SH-SY5Y (cell line): ENCODE results near the gene FAM89A.

Source experiments
- GATA2 ChIP-seq: IDR thresholded peaks from 2 replicates; pipeline ENCODE4 v1.6.1; 2011; ENCODE audit warnings: mild to moderate bottlenecking, low read depth, low read length
- GATA3 ChIP-seq: IDR thresholded peaks from 2 replicates; pipeline ENCODE4 v1.6.1; 2011; ENCODE audit warnings: low read depth, mild to moderate bottlenecking, low read length, moderate library complexity

DNA sequence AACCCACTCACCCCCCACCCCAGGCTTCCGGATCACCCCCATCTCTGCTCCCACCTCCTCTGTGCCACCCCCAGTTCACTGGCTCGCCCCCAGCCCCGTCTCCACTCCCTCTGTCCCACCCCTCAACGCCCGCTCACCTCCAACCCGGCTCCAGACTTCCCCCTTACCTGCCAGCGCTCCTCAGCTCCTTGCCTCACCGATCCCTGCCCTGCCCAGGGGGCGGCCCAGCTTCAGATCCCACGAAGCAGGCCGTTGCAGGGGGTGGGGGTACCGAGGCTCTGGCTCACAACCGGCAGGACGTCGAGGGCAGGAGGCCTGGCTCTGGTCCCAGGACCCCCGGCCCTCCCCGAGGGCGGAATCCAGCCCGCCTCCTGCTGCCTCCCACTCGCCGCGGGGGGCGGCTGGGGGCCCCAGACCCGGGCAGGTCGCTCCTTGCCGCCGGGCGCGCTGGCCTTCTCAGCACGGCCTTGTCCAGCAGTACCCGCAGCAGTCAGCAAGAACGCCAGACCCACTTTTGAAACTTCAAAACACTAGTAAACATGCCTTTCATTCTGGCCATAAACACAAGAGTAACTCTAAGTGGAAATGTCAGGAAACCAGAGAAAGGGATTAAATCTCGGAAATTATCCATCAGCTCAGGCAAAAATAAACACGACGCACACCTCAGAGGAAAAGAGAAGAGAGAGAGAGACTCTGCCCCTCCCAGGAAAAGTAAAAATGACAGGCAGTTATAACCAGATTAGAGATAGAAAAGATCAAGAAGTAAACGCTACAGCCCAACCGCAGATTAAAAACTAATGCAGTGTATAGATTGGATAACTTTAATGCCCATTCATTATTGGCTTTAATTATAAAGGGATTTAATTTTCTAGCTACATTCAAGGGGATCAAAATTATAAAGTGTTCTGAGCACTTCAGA is 1.0 kb upstream of the FAM89A start:
- TF ChIP-seq GATA2 (no peak), GATA3 (no peak)
